GM12892 (cell line): ENCODE measurements around the gene GPR6.

Source experiments
- POLR2A ChIP-seq: IDR thresholded peaks from 2 replicates; pipeline ENCODE4 v1.6.1; 2011; ENCODE audit warnings: low read depth, low read length, control low read depth
- POLR2AphosphoS5 ChIP-seq: IDR thresholded peaks from 2 replicates; pipeline ENCODE4 v1.6.1; 2011; ENCODE audit warnings: low read depth, low read length, control low read depth
- TAF1 ChIP-seq: IDR thresholded peaks from 2 replicates; pipeline ENCODE4 v1.6.1; 2011; ENCODE audit warnings: low read depth, mild to moderate bottlenecking, control low read depth, low read length, borderline replicate concordance

DNA sequence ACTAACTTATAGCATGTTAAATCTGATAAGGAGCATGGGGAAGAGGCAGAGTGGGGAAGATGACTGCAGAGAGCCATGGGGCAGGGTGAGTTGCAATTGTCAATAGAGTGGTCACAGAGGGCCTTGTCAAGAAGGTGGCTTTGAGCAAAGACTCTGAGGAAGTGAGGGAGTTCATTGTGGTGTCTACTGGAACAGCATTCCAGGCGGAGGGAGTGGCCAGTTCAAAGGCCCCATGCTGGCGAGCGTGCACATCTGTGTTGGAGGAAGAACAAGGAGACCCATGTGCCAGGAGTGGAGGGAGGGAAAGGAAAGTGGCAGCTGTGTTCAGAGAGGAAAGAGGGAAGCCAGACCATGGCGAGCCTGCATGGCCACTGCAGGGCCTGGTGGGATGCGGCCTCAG lies 15.8 kb upstream of the GPR6 start:
- TF ChIP-seq POLR2A, result no peak
- no peak for TF ChIP-seq POLR2AphosphoS5
- no peak for TF ChIP-seq TAF1
